Inflammatory macrophage (primary cell): ENCODE data around the gene RSPRY1.

Experiments used
- DNase-seq, 2 donors: peaks; one replicate each; pipeline ENCODE4 v3.0.0-alpha.2; 2020 to 2022
- total RNA-seq, 18 experiments: gene quantifications; one replicate each; lab custom pipeline; 2026; ENCODE audit warnings: mixed read lengths in 6 of 18, inconsistent platforms in 2 of 18; lab: John Stamatoyannopoulos, UW

Gene RSPRY1
- 28.7 to 59.1 (median 36.5) reads per million in 18 experiments for total RNA-seq

DNA sequence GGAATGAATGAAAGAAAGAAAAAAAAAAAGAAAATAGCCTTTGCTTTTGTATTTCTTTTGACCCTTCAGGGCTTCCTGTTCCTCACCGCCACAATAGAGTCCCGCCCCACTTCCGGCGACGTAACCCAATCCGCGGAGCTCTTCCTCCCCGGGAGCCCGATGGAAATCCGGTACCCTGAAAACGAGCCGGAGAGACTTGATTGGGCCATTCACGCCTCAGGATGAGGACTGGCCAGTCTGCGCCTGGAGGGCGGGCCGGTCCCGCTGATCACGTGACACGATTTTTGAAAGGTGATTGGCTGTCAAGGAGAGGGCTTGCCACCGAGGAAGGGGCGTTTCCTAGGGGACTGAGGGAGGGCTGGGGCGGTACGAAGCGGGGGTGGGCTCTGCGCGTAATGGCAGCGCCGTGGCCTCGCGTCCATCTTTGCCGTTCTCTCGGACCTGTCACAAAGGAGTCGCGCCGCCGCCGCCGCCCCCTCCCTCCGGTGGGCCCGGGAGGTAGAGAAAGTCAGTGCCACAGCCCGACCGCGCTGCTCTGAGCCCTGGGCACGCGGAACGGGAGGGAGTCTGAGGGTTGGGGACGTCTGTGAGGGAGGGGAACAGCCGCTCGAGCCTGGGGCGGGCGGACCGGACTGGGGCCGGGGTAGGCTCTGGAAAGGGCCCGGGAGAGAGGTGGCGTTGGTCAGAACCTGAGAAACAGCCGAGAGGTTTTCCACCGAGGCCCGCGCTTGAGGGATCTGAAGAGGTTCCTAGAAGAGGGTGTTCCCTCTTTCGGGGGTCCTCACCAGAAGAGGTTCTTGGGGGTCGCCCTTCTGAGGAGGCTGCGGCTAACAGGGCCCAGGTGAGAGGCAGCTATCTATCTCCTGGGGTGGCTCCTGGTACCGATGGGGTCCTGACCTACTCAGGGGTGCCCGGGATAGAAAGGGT lies at the start of gene RSPRY1, which contains the start of gene PSME3IP1:
Gene RSPRY1, plus strand, starts transcription at position 385 of the 927 bp plus-strand sequence. CDS start 18,330 bp downstream, outside the sequence.
Gene PSME3IP1, minus strand, starts transcription at position 95 of the 927 bp plus-strand sequence. CDS start 12,185 bp downstream, outside the sequence.
- DNase-seq, result peak; percentile 100

DNA sequence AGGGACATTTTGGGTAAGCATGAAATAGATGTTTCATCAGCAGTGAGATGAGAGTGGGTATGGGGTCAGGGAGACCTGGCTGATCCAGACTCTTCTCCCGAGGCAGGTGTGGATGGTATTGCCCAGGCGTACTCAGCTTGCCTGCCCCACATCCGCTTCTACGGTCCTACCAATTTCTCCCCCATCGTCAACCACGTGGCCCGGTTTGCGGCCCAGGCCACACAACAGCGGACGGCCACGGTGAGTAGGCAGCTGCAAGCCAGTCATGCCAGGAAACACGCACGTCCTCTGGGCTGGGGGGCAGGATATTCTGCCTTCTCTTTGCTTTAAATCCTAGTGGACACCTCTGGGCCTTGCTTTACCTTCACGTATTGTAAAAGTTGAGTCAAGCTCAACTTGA lies 49.1 kb upstream of the RSPRY1 start:
- no peak for DNase-seq

- DNase-seq, result no peak
Measured at GRCh38 chr16:57137566-57138273, 48.4 kb upstream of the RSPRY1 start.

- no peak for DNase-seq
Measured at GRCh38 chr16:57138281-57138935, 47.7 kb upstream of the RSPRY1 start.

DNA sequence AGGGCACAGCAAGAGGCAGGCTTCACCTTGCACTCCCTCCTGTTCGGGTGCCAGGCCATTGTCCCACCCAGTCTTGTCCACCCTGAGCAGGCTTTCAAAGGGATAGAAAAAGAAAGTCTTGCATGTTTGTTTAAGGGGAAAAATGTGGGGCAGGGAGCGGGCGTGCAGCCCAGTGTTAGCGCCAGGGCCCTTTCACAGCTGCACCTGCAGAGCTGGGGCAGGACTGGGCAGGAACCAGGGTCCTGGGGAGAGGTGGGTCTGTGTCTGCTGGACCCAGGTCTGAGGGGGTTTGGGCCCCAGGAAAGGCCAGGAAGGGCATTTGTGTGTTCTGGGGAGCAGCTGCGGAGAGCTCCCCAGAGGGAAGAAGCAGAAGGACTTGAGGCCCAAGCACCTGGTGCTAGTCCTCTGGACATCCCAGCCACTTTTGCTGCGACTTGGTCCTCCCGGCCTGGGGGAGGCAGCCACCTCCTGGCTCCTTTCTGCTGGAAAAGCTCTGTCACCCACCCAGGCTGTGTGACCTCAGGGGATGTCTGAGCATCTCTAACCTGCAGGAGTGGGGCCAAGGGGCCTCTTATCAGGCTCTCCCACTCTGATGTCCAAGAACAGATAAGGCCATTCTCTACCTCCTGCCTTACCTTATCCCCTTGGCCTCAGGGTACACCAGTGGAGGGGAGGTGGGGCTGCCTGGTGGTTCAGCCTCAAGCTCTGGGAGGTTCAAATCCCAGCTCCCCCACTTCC lies 45.0 kb upstream of the RSPRY1 start:
- DNase-seq, result no peak

DNA sequence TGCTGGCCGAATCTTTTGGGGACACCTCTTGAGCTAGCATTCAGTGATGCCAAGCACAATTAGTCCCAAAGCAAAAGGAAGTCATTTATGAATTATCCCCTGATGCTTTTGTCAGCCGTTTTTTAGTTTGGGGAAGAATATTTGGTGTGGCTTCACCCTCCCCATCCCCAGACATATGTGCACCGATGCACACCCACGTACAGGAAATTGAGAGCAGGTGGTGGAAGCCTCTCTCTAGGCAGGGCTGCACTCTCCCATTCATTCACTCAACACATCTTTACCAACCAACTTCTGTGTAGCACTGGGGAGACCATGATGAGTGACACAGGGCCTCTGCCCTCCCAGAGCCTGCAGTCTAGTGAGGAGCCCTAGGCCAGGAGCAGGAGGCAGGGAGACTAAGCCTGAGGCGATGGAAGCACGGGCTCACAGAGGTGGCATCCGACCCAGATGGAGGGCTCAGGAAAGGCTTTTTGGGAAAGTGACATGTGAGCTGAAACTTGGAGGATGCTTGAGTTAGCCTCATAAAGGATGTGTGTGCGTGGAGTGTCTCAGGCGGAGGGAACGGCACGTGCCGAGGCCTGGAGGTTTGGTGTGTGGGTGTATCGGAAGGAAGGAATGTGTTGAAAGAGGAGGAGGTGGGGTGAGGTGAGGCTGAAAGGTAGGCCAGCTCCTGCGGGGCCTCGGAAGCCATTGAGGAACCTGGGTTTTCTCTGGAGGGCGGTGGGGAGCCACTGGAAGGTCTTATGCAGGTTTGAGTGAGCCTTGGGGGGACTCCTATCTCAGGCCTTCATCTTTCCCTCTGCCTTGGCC lies 44.1 kb upstream of the RSPRY1 start:
- DNase-seq, result no peak

DNA sequence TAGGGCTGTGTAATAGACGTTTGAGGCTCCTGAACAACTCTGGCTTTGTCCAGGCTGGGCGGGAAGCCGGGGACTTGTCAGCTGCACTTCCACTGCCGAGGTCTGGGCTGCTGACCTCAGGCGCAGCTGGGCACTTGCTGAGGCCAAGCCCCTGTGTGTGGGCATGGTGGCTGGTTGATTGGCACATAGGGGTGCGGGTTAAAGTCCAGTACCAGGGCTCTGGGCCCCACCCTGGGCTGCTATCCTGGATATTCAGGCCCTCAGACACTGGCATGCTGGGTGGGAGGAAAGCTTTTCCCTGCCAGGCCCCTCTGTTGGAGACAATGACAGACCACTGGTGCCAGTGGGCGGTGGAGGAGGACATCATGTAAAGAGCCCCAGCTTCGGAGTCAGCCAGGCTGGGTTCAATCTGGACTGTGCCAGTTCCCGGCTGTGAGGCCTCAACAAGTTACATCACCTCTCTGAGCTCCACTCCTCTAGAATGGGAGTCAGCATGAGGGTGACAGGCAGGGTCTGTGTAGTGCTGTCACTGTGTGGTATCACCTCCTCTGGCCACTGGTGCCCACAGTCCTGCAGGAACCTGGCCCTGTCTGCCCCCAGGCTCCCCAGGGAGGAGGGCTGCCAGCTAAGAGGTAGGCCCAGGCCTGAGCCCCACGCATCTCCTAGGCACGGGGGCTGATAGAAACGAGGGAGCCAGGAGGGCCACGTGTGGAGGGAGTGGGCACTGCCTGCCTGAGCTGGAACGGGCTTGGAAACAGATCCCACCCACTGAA lies 42.8 kb upstream of the RSPRY1 start:
- no peak for DNase-seq

DNA sequence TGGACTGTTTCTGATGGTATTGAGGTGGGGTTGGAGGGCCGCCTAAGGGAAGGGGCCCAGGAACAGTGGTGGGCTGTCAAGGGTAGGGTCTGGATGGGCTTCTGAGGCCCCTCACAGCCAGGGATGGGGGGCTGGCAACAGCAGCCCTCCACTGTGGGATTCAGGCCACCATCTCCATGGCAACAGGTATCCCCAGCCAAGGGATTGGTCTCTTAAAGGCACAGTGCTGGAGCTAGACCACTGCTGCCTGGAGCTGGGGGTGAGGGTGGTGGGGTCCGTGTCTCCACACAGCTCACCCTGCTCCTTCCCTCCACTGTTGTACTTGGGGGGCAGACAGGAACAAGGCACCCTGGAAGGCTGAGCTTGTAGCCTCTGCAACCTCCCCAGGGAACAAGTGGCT lies 42.1 kb upstream of the RSPRY1 start:
- DNase-seq, result no peak

GRCh38 chr16:57145046-57146021 lies 40.8 kb upstream of the RSPRY1 start:
- DNase-seq, result peak in 1 of 2 donors; percentile 31

DNA sequence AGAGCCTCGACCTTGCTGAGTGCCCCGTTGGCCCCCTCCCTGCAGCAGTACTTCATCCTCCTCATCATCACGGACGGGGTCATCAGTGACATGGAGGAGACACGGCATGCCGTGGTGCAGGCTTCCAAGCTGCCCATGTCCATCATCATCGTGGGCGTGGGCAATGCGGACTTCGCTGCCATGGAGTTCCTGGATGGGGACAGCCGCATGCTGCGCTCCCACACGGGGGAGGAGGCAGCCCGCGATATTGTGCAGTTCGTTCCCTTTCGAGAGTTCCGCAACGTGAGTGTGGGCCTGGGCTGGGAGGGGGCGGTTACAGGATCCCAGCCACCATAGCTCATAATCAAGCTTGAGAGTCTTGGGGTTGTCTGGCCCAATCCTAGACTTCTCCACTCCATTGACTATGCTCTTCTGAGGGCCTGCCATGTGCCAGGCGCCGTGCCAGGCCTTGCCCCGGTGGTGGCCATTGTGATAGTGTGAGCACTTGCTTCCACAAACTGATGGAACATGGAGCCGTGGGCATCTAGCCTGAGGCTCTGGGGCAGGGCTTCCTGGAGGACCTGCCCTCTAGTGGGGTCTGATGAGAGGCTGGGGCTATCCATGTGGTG lies 40.0 kb upstream of the RSPRY1 start:
- DNase-seq, result peak; percentile 61 to 86

DNA sequence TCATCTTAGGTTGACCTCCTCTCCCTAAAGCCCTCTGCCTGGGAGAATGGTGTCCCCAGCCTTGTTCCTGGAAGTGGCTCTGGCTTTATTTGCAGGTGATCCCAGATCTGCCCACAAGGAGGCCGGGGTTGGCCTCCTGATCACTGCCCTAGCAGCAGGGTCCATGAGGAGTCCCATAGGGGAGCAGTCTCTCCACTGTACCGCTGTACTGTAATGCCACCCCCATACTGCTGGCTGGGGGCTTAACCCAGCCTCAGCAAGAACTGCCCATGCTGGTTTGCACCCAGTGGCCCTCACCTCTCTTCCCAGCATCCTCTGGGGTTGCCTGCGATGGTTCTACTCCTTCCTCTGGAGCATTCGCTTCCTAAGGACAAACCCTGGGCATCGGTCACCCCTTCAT lies 39.4 kb upstream of the RSPRY1 start:
- DNase-seq, result no peak

GRCh38 chr16:57147381-57148221 lies 38.5 kb upstream of the RSPRY1 start:
- DNase-seq, result peak; percentile 52 to 62

DNA sequence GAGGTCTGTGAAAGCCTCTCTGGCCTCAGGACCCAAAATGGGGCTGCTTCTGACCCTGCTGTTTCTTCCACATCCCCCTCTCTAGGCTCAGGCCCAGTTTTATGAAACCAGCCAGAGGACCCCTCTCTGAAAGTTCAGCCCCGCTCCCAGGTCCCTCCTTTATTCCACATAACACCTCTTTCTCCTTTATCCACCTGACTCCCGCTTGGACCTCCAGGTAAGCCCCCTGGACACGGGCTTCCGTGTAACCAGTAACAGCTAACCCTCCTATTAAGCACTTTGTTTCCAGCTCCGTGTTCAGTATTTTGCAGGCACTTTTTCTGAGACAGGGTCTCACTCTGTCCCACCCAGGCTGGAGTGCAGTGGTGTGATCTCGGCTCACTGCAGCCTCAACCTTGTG lies 37.6 kb upstream of the RSPRY1 start:
- no peak for DNase-seq

DNA sequence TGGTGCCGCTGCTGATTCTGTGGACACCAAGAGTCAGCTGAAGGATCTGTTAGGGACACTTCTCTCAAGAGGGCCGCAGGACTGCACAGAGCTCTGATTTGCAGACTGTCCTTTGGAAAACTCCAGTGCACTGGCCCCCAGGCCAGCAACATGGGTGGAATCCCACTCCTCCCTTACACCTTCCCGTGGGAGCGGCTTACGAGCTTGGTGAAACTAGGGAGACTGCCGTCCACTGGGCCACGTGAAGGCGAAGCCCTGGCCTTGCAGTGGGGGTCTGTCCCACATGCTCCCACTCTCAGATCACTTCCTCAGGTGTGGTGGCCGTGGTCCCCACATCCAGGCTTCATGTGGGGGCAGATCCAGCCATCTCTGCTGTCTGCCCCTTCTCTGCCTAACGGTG lies 36.7 kb upstream of the RSPRY1 start:
- DNase-seq, result no peak

DNA sequence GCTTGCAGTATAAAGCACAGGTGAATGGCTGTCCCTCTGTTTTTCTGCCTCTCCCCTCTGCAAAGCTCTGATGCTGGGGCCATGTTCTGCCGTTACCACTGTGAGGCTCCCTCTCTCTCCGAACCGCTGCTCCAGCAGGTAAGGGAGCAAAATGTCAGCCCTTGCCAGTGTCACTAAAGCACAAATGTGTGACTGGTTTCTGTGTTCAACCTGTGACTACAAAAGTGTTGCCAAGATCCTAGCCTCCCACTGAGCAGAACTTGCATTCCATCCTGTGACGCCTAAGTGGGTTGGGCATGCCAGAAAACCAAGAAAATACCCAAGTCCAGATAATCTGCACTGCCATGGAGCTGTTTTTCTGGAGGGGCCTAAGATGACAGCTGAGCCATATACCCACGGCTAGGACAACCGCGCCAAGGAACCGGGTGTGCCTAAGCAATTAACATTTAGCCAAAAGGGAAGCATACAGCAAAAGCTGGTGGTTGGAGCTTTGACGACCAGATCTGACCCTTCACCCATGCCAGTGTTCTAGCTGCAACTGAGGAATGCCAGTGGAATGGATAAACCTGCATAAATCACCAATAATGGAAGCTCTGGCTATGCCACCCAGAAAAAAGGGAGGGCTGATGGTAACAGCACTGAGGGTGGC lies 35.3 kb upstream of the RSPRY1 start:
- DNase-seq, result no peak

DNA sequence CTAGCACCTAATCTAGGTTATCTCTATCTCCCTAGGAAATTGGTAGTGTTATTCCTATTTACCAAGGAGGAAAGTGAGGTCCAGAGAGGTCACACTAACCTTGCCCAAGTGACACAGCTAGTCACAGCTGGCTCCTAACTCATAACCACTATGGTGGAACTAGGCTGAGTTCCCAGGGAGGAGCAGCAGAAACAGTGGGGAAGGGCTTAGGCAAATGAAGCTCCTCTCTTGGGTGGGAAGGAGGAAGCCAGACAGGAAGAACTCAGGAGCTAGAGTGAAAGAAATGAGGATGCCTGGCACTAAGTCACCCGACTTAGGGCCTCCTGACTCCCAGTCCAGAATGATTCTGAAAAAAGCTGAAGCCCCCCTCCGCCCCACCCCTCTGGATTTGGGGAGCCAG lies 34.8 kb upstream of the RSPRY1 start:
- peak; percentile 25 to 37 for DNase-seq
